A549 (cell line): ENCODE measurements around the gene LDLRAD4. TPM values are rescaled to one million over a fixed set of nuclear protein-coding genes. Genes with fewer than 3 reads are reported as not detected.

Experiments
- ATAC-seq, 2 experiments: fragments of 200-7000 bp in 1 of 2; fragments of >200 bp in 1 of 2; cut with Nextera tagmentation in 1 of 2; cut with Tn5 transposase in 1 of 2; 3 replicates each; pipeline versions ENCODE4 v1.8.0 to v1.9.1; 2018 to 2020; ENCODE audit warnings: mild to moderate bottlenecking in 1 of 2, moderate library complexity in 1 of 2
- CTCF ChIA-PET: fragments of 300-600 bp; sonication (Branson Sonifier 250); formaldehyde crosslinking; extraction: SDS; loops from one replicate; lab custom pipeline; 2021; ENCODE audit warnings: antibody characterized with exemption, inconsistent platforms; lab: Yijun Ruan, JAX
- POLR2A ChIA-PET: fragments of 350-600 bp; formaldehyde crosslinking; extraction: SDS; loops from one replicate; lab custom pipeline; 2021; ENCODE audit warnings: antibody characterized with exemption, inconsistent platforms; lab: Yijun Ruan, JAX
- DNase-seq, 2 experiments: peaks; one replicate each; pipeline versions ENCODE4 v3.0.0 to v3.0.0-alpha.2; 2011 to 2016; ENCODE audit warnings: low read depth in 1 of 2, low spot score in 1 of 2
- FAIRE-seq: peaks from 2 replicates; lab custom pipeline; 2011; peaks lifted over from hg19 to GRCh38; lab: Jason Lieb, UNC
- H3K27ac ChIP-seq, 2 experiments: fragments of >200 bp; sonication (Bioruptor Twin); formaldehyde crosslinking; 3 replicates each; pipeline ENCODE4 v1.5.1; 2016 to 2017
- H3K4me1 ChIP-seq: fragments of >200 bp; sonication (Bioruptor Twin); formaldehyde crosslinking; 3 replicates; pipeline ENCODE4 v1.6.1; 2016
- H3K4me2 ChIP-seq: fragments of >200 bp; sonication (Bioruptor Twin); formaldehyde crosslinking; 3 replicates; pipeline ENCODE4 v1.6.1; 2016
- H3K4me3 ChIP-seq: fragments of >200 bp; sonication (Bioruptor Twin); formaldehyde crosslinking; 3 replicates; pipeline ENCODE4 v1.5.1; 2016
- H3K9me3 ChIP-seq: fragments of >200 bp; sonication (Bioruptor Twin); formaldehyde crosslinking; 3 replicates; pipeline ENCODE4 v1.6.1; 2016
- ATOH8 ChIP-seq: fragments of 250-450 bp; sonication (Bioruptor Pico); IDR thresholded peaks from 2 replicates; pipeline ENCODE4 v1.5.0; 2020; ENCODE audit warnings: low read depth, mild to moderate bottlenecking, moderate library complexity
- BCL3 ChIP-seq: fragments of >200 bp; sonication (Bioruptor Twin); formaldehyde crosslinking; IDR thresholded peaks from 3 replicates; pipeline ENCODE4 v1.6.1; 2016
- BHLHE40 ChIP-seq: IDR thresholded peaks from 2 replicates; pipeline ENCODE4 v1.6.1; 2012; ENCODE audit warnings: low read depth, low read length, inconsistent platforms
- CEBPB ChIP-seq, 2 experiments: fragments of >200 bp in 1 of 2; sonication (Bioruptor Twin) in 1 of 2; formaldehyde crosslinking in 1 of 2; IDR thresholded peaks; 2 replicates each; pipeline ENCODE4 v1.6.1; 2012 to 2016
- CTCF ChIP-seq: fragments of >200 bp; sonication (Bioruptor Twin); formaldehyde crosslinking; IDR thresholded peaks from 3 replicates; pipeline ENCODE4 v1.5.1; 2016
- EHF ChIP-seq: fragments of 250-450 bp; sonication (Bioruptor Pico); IDR thresholded peaks from 2 replicates; pipeline ENCODE4 v1.5.0; 2020; ENCODE audit warnings: mild to moderate bottlenecking
- ELK1 ChIP-seq: fragments of 150-350 bp; IDR thresholded peaks from 2 replicates; pipeline ENCODE4 v1.6.1; 2014; ENCODE audit warnings: low read depth, mild to moderate bottlenecking, low read length
- ESRRA ChIP-seq: fragments of 150-350 bp; IDR thresholded peaks from 2 replicates; pipeline ENCODE4 v1.6.1; 2014; ENCODE audit warnings: mild to moderate bottlenecking, low read length, borderline replicate concordance
- HES2 ChIP-seq: fragments of >200 bp; sonication (Bioruptor Twin); formaldehyde crosslinking; IDR thresholded peaks from 2 replicates; pipeline ENCODE4 v1.6.1; 2016
- HOXB5 ChIP-seq: fragments of 250-450 bp; sonication (Bioruptor Pico); IDR thresholded peaks from 2 replicates; pipeline ENCODE4 v1.5.0; 2020; ENCODE audit warnings: mild to moderate bottlenecking, moderate library complexity
- KDM1A ChIP-seq: fragments of 200-600 bp; sonication (generic); IDR thresholded peaks from 2 replicates; pipeline ENCODE4 v1.6.1; 2016; ENCODE audit warnings: low read depth, mild to moderate bottlenecking
- MAFK ChIP-seq: fragments of 450-650 bp; IDR thresholded peaks from 2 replicates; pipeline ENCODE4 v1.6.1; 2014; ENCODE audit not compliant: partially characterized antibody
- NFE2L2 ChIP-seq: fragments of 150-350 bp; conservative IDR thresholded peaks from 2 replicates; pipeline ENCODE4 v1.6.1; 2014; ENCODE audit warnings: low read length
- NPAS2 ChIP-seq: fragments of 250-450 bp; sonication (Bioruptor Pico); IDR thresholded peaks from 2 replicates; pipeline ENCODE4 v1.8.0; 2022; ENCODE audit warnings: mild to moderate bottlenecking, moderate library complexity, borderline replicate concordance
- PHF8 ChIP-seq: fragments of 200-600 bp; sonication (generic); IDR thresholded peaks from 2 replicates; pipeline ENCODE4 v1.6.1; 2016; ENCODE audit warnings: low read depth, mild to moderate bottlenecking, antibody characterized with exemption, moderate library complexity, borderline replicate concordance
- POLR2AphosphoS2 ChIP-seq: conservative IDR thresholded peaks from 2 replicates; pipeline ENCODE4 v1.6.1; 2012; ENCODE audit warnings: low read length, improper control_type of control experiment, inconsistent platforms
- RAD21 ChIP-seq, 2 experiments: fragments of >200 bp in 1 of 2; sonication (Bioruptor Twin) in 1 of 2; formaldehyde crosslinking in 1 of 2; IDR thresholded peaks in 1 of 2; conservative IDR thresholded peaks in 1 of 2; 2 replicates in 1 of 2; 3 replicates in 1 of 2; pipeline ENCODE4 v1.6.1; 2012 to 2018; ENCODE audit warnings: inconsistent platforms in 1 of 2
- REST ChIP-seq: fragments of 200-600 bp; sonication (generic); IDR thresholded peaks from 2 replicates; pipeline ENCODE4 v1.6.1; 2016; ENCODE audit warnings: antibody characterized with exemption, mild to moderate bottlenecking, moderate library complexity
- RNF2 ChIP-seq: fragments of 200-600 bp; sonication (generic); IDR thresholded peaks from 2 replicates; pipeline ENCODE4 v1.6.1; 2016; ENCODE audit warnings: low read depth, mild to moderate bottlenecking, antibody characterized with exemption, moderate library complexity, borderline replicate concordance
- TFCP2L1 ChIP-seq: fragments of 250-450 bp; sonication (Bioruptor Pico); IDR thresholded peaks from 2 replicates; pipeline ENCODE4 v1.5.0; 2021; ENCODE audit warnings: mild to moderate bottlenecking
- TP53 ChIP-seq: fragments of 250-450 bp; sonication (Bioruptor Pico); IDR thresholded peaks from 2 replicates; pipeline ENCODE4 v1.5.0; 2021; ENCODE audit warnings: mild to moderate bottlenecking, moderate library complexity
- USF2 ChIP-seq: fragments of 450-650 bp; IDR thresholded peaks from 2 replicates; pipeline ENCODE4 v1.6.1; 2014; ENCODE audit warnings: antibody characterized with exemption
- ZC3H11A ChIP-seq: fragments of 450-650 bp; IDR thresholded peaks from 2 replicates; pipeline ENCODE4 v1.6.1; 2014; ENCODE audit warnings: antibody characterized with exemption, mild to moderate bottlenecking
- ZNF302 ChIP-seq: fragments of 250-450 bp; sonication (Bioruptor Pico); IDR thresholded peaks from 2 replicates; pipeline ENCODE4 v1.9.0; 2021; ENCODE audit warnings: inconsistent platforms, mild to moderate bottlenecking, moderate library complexity
- ZSCAN20 ChIP-seq: fragments of 250-450 bp; sonication (Bioruptor Pico); IDR thresholded peaks from 2 replicates; pipeline ENCODE4 v1.8.0; 2022; ENCODE audit warnings: mild to moderate bottlenecking, moderate library complexity
- WGBS: methylation state at CpG from one replicate; pipeline ENCODE4 v1.1.6; 2017; ENCODE audit errors: missing lambda C conversion rate; 5-methylcytosine and 5-hydroxymethylcytosine counted together
- polyA plus RNA-seq, 4 experiments: library from polyadenylated mRNA; depleted of rRNA in 3 of 4; stranded (reverse); fragments of >200 nt; fragmentation: RNase III in 1 of 4; extraction: RNeasy Plus Mini Kit Qiagen cat#74134 plus additional on column Dnase treatment in 1 of 4; gene quantifications; 2 replicates in 3 of 4; 3 replicates in 1 of 4; pipeline ENCODE4 v1.2.3, GENCODE V29; 2011 to 2017

LDLRAD4 gene
- polyA plus RNA-seq, 2 of the 4 experiments (the other 2 are of a cell fraction) = 5.2 to 7.6 TPM

- Histone ChIP-seq H3K27ac (no peak overlapping the region), H3K4me2 (no peak overlapping the region), H3K4me3 (no peak overlapping the region), H3K4me1 (peaks cover 20% of the 10 kb centered on the region), H3K9me3 (no peaks in the 10 kb centered on the region)
- DNase-seq (no peak), ATAC-seq (no peak), FAIRE-seq (no peak)
- POLR2A ChIA-PET = no interaction called here
- CTCF ChIA-PET = interaction anchor here (0.8 kb wide), 1 partner anchor 9 kb away, joined by 3 read pairs; no protein-coding TSS in a partner anchor
- WGBS = 72% methylated on average over 3 of the region's 3 CpGs
- TF ChIP-seq HES2 (no peak), USF2 (no peak), CEBPB (IDR thresholded peaks at IDR 0.05) (no peak), REST (no peak), POLR2AphosphoS2 (no peak), RNF2 (no peak), ZNF302 (no peak), BCL3 (no peak), ZC3H11A (no peak), ATOH8 (no peak), MAFK (no peak), RAD21 (conservative IDR thresholded peaks at IDR 0.05 in 1 of 2, IDR thresholded peaks at IDR 0.05 in 1 of 2) (no peak), TP53 (CRISPR knock-in tag) (no peak), BHLHE40 (no peak), TFCP2L1 (CRISPR knock-in tag) (no peak), ESRRA (no peak)
Observed at GRCh38 chr18:13433125-13433524, 214.6 kb downstream of the LDLRAD4 start.

GRCh38 chr18:13433685-13434084 is 215.1 kb downstream of the LDLRAD4 start:
- POLR2A ChIA-PET = no interaction called here
- FAIRE-seq (no peak), DNase-seq (no peak), ATAC-seq (no peak)
- Histone ChIP-seq H3K4me1 (peaks cover 20% of the 10 kb centered on the region), H3K27ac (no peak overlapping the region), H3K4me2 (no peak overlapping the region), H3K4me3 (no peak overlapping the region), H3K9me3 (no peaks in the 10 kb centered on the region)
- CTCF ChIA-PET = interaction anchor here (0.8 kb wide), 1 partner anchor 10 kb away, joined by 3 read pairs; no protein-coding TSS in a partner anchor
- WGBS = 68% methylated on average over 5 of the region's 5 CpGs
- TF ChIP-seq PHF8 = no peak
- no peak for TF ChIP-seq NPAS2 (CRISPR knock-in tag)
- no peak for TF ChIP-seq KDM1A
- no peak for TF ChIP-seq ZSCAN20 (CRISPR knock-in tag)
- TF ChIP-seq CTCF = no peak
- no peak for TF ChIP-seq USF2
- no peak for TF ChIP-seq EHF (CRISPR knock-in tag)
- no peak for TF ChIP-seq NFE2L2
- TF ChIP-seq ATOH8 = no peak
- TF ChIP-seq HOXB5 (CRISPR knock-in tag) = no peak
- TF ChIP-seq RAD21 (conservative IDR thresholded peaks at IDR 0.05 in 1 of 2, IDR thresholded peaks at IDR 0.05 in 1 of 2) = no peak
- no peak for TF ChIP-seq CEBPB (IDR thresholded peaks at IDR 0.05)
- no peak for TF ChIP-seq ELK1
